GM21576 (cell line): ENCODE results near the gene NAT16.
"Not testable (repeated sequence)": the region's sequence is repeated elsewhere in the genome, so short reads cannot be mapped to it uniquely, and the experiment has no call there.

Experiments used
- ATAC-seq: cut with Tn5 transposase; IDR thresholded peaks from one replicate; pipeline ENCODE4 v1.9.1; 2021; ENCODE audit warnings: mild to moderate bottlenecking, moderate library complexity; ENCODE audit not compliant: unreplicated experiment

The NAT16 gene

GRCh38 chr7:101129603-101130117 lies 50.4 kb downstream of the NAT16 start:
- no peak for ATAC-seq

GRCh38 chr7:101128040-101128834 lies 51.9 kb downstream of the NAT16 start:
- no peak for ATAC-seq

DNA sequence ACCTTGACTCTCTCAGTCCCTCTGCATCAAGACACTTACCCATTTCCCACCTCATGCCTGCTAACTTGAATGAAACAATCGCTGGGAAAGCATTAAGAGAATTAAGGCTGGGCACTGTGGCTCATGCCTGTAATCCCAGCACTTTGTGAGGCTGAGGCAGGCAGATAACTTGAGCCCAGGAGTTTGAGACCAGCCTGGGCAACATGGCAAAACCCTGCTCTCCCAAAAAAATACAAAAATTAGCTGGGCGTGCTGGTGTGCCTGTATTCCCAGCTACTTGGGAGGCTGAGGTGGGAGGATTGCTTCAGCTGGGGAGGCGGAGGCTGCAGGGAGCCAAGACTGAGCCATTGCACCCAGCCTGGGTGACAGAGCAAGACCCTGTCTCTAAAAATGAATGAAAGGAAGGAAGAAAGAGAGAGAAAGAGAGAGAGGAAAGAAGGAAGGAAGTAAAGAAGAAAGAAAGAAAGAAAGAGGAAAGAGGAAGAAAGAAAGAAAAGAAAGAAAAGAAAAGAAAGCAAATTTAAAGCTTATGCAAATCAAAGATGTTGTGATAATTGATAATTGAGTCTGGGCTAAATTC lies 52.5 kb downstream of the NAT16 start:
- ATAC-seq, result no peak

DNA sequence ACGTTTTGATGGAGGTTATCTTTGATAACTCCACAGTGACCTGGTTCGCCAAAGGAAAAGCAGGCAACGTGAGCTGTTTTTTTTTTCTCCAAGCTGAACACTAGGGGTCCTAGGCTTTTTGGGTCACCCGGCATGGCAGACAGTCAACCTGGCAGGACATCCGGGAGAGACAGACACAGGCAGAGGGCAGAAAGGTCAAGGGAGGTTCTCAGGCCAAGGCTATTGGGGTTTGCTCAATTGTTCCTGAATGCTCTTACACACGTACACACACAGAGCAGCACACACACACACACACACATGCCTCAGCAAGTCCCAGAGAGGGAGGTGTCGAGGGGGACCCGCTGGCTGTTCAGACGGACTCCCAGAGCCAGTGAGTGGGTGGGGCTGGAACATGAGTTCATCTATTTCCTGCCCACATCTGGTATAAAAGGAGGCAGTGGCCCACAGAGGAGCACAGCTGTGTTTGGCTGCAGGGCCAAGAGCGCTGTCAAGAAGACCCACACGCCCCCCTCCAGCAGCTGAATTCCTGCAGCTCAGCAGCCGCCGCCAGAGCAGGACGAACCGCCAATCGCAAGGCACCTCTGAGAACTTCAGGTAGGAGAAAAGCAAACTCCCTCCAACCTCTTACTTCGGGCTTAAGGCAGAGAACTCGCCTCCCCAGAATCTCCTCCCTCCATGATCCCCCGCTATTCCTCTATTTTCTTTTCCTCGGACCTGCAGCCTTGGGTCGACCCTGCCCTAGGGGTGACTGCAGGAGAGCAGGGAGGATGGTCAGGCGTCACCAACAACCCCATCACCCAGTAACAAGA lies 53.2 kb downstream of the NAT16 start, which contains the start of gene SERPINE1:
Gene SERPINE1 (plus strand): TSS at position 454 of the 809 bp plus-strand sequence. CDS start 1,290 bp downstream, outside the sequence.
- ATAC-seq, result peak; percentile 58

DNA sequence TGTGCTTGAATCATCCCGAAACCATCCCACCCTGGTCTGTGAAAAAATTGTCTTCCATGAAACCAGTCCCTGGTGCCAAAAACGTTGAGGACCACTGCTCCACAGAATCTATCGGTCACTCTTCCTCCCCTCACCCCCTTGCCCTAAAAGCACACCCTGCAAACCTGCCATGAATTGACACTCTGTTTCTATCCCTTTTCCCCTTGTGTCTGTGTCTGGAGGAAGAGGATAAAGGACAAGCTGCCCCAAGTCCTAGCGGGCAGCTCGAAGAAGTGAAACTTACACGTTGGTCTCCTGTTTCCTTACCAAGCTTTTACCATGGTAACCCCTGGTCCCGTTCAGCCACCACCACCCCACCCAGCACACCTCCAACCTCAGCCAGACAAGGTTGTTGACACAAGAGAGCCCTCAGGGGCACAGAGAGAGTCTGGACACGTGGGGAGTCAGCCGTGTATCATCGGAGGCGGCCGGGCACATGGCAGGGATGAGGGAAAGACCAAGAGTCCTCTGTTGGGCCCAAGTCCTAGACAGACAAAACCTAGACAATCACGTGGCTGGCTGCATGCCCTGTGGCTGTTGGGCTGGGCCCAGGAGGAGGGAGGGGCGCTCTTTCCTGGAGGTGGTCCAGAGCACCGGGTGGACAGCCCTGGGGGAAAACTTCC lies 54.0 kb downstream of the NAT16 start:
- ATAC-seq, result no peak

- no peak for ATAC-seq
Measured at GRCh38 chr7:101124376-101125056, 55.6 kb downstream of the NAT16 start.

- no peak for ATAC-seq
Measured at GRCh38 chr7:101123703-101124068, 56.4 kb downstream of the NAT16 start.

GRCh38 chr7:101122933-101123702 lies 57.0 kb downstream of the NAT16 start:
- no peak for ATAC-seq

GRCh38 chr7:101121991-101122932 lies 57.8 kb downstream of the NAT16 start:
- ATAC-seq, result no peak

DNA sequence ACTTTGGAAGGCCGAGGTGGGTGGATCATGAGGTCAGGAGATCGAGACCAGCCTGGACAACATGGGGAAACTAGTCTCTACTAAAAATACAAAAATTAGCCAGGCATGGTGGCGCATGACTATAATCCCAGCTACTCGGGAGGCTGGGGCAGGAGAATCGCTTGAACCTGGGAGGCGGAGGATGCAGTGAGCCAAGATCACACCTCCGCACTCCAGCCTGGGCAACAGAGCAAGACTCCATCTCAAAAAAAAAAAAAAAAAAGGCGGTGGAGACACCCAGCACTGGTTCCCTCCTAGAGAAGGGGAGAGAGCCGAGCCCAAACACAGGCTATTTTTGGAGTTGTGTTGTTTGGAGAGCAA lies 58.5 kb downstream of the NAT16 start:
- ATAC-seq, result not testable (repeated sequence)
